ENCODE results near the gene DOCK9. TPM values are rescaled to one million over a fixed set of nuclear protein-coding genes. Genes with fewer than 3 reads are reported as not detected.

The DOCK9 gene
- total and polyA plus RNA-seq, 2 donors (not counting 3 experiments of a cell fraction or from before 2014, with no cell fraction given): 147 to 323 TPM

GRCh38 chr13:98890186-98890585 lies 87.7 kb downstream of the DOCK9 start:
- dilution Hi-C loops (cut with MboI; ENCODE audit: extremely low pct_ligation_motif_present, low sequenced_read_pairs) (no loop called here), intact Hi-C loops (cut with micrococcal nuclease) (loop anchor here (5.0 kb wide), 2 partner anchors 87 to 142 kb away; partner anchors contain the start of gene DOCK9)
- DNase-seq (ENCODE audit: low read depth, low spot score) (peak; percentile 47), FAIRE-seq (no peak)
- TF ChIP-seq MAX (IDR thresholded peaks at IDR 0.05; ENCODE audit: insufficient read depth, insufficient read length) (peak; percentile 66), POLR2AphosphoS5 (IDR thresholded peaks at IDR 0.05; ENCODE audit: insufficient read depth, low read depth, low read length) (peak; percentile 12), GATA2 (IDR thresholded peaks at IDR 0.05; ENCODE audit: insufficient read depth, insufficient read length, low read depth, low read length) (no peak)
- ChIA-PET CTCF (interaction anchor here (0.6 to 3.8 kb wide), 7 partner anchors 9 to 144 kb away, joined by 3 to 18 read pairs (median 4); no protein-coding TSS in a partner anchor), POLR2A (interaction anchor here (0.8 to 1.2 kb wide), 2 partner anchors 86 to 88 kb away, joined by 3 read pairs; no protein-coding TSS in a partner anchor)
- peak overlapping the region; percentile 1 for H3K27ac ChIP-seq (ENCODE audit: insufficient read depth, low read depth, low read length)
- H3K4me2 ChIP-seq (ENCODE audit: insufficient read depth, low read length): peak overlapping the region; percentile 23
- H3K4me1 ChIP-seq (ENCODE audit: control insufficient read depth, extremely low read depth, insufficient read depth, low read length): peaks cover 51% of the 10 kb centered on the region
- no peak overlapping the region for H3K4me3 ChIP-seq (replicated peaks in 1 of 3; ENCODE audit: insufficient read depth in 1 of 3, low read depth in 1 of 3, low read length in 3 of 3)
- H3K79me2 ChIP-seq (ENCODE audit: control insufficient read depth, insufficient read depth, low read length): no peaks in the 10 kb centered on the region
- no peaks in the 10 kb centered on the region for H3K9me1 ChIP-seq (replicated peaks; ENCODE audit: control insufficient read depth, extremely low read depth, insufficient read depth, low read length)
- no TSS peak for BruUV-seq (replicated peaks)
- peaks cover 13 to 15% of the 10 kb centered on the region in 2 experiments for H3K36me3 ChIP-seq (ENCODE audit: control insufficient read depth in 2 of 2, extremely low read depth in 1 of 2, insufficient read depth in 2 of 2, low read length in 2 of 2)
- no peaks in the 10 kb centered on the region for H3K9me3 ChIP-seq (replicated peaks; ENCODE audit: control insufficient read depth, insufficient read depth, low read length)
- H2AFZ ChIP-seq (ENCODE audit: low read depth, low read length): no peak overlapping the region
- no peaks in the 10 kb centered on the region for H4K20me1 ChIP-seq (replicated peaks; ENCODE audit: control insufficient read depth, extremely low read depth, insufficient read depth, low read length)
- H3K9ac ChIP-seq (replicated peaks; ENCODE audit: extremely low read depth, insufficient read depth, low read length): no peak overlapping the region
- H3K27me3 ChIP-seq (ENCODE audit: control insufficient read depth in 2 of 2, insufficient read depth in 2 of 2, low read length in 2 of 2): no peaks in the 10 kb centered on the region

GRCh38 chr13:98889419-98890085 lies 88.3 kb downstream of the DOCK9 start:
- Histone ChIP-seq H3K9ac (replicated peaks; ENCODE audit: extremely low read depth, insufficient read depth, low read length) (no peak overlapping the region), H3K9me1 (replicated peaks; ENCODE audit: control insufficient read depth, extremely low read depth, insufficient read depth, low read length) (no peaks in the 10 kb centered on the region), H3K4me2 (ENCODE audit: insufficient read depth, low read length) (peak overlapping the region; percentile 23), H3K36me3 (ENCODE audit: control insufficient read depth in 2 of 2, extremely low read depth in 1 of 2, insufficient read depth in 2 of 2, low read length in 2 of 2) (peaks cover 19% of the 10 kb centered on the region in 2 experiments), H3K4me3 (replicated peaks in 1 of 3; ENCODE audit: insufficient read depth in 1 of 3, low read depth in 1 of 3, low read length in 3 of 3) (no peak overlapping the region), H3K9me3 (replicated peaks; ENCODE audit: control insufficient read depth, insufficient read depth, low read length) (no peaks in the 10 kb centered on the region), H3K27me3 (ENCODE audit: control insufficient read depth in 2 of 2, insufficient read depth in 2 of 2, low read length in 2 of 2) (no peaks in the 10 kb centered on the region), H3K4me1 (ENCODE audit: control insufficient read depth, extremely low read depth, insufficient read depth, low read length) (peaks cover 51% of the 10 kb centered on the region), H3K27ac (ENCODE audit: insufficient read depth, low read depth, low read length) (peak overlapping the region; percentile 44), H4K20me1 (replicated peaks; ENCODE audit: control insufficient read depth, extremely low read depth, insufficient read depth, low read length) (no peaks in the 10 kb centered on the region), H2AFZ (ENCODE audit: low read depth, low read length) (no peak overlapping the region), H3K79me2 (ENCODE audit: control insufficient read depth, insufficient read depth, low read length) (no peaks in the 10 kb centered on the region)
- dilution Hi-C loops (cut with MboI; ENCODE audit: extremely low pct_ligation_motif_present, low sequenced_read_pairs) (no loop called here), intact Hi-C loops (cut with micrococcal nuclease) (loop anchor here (5.0 kb wide), 2 partner anchors 88 to 143 kb away; partner anchors contain the start of gene DOCK9)
- CTCF ChIA-PET: interaction anchor here (0.6 to 3.8 kb wide), 8 partner anchors 9 to 144 kb away, joined by 3 to 18 read pairs (median 3); no protein-coding TSS in a partner anchor
- DNase-seq (ENCODE audit: low read depth, low spot score) (no peak), FAIRE-seq (no peak)
- POLR2A ChIA-PET: no interaction called here
- TF ChIP-seq EZH2 (IDR thresholded peaks at IDR 0.05; ENCODE audit: borderline replicate concordance, low read depth, low read length, severe bottlenecking) (no peak), JUN (IDR thresholded peaks at IDR 0.05; ENCODE audit: borderline replicate concordance, insufficient read depth, insufficient read length, low read depth) (peak; percentile 44)
- BruUV-seq (replicated peaks): no TSS peak

All from endothelial cell of umbilical vein (primary cell).